Sigmoid colon (tissue), 4 donors: ENCODE data around the gene GDF7.

ENCODE experiments used
- CTCF ChIP-seq, 4 experiments: fragments of 450-650 bp in 3 of 4; fragments of 200-600 bp in 1 of 4; IDR thresholded peaks; one replicate each; pipeline ENCODE4 v1.5.1; 2016 to 2019; ENCODE audit warnings: antibody characterized with exemption in 4 of 4, mild to moderate bottlenecking in 3 of 4, moderate library complexity in 2 of 4
- EP300 ChIP-seq, 4 donors: sonication (generic); formaldehyde crosslinking; IDR thresholded peaks; one replicate each; pipeline ENCODE4 v1.6.1; 2017; ENCODE audit warnings: antibody characterized with exemption in 4 of 4
- POLR2A ChIP-seq, 2 donors: fragments of 450-650 bp; IDR thresholded peaks; one replicate each; pipeline ENCODE4 v1.6.1; 2016; ENCODE audit warnings: antibody characterized with exemption in 2 of 2, mild to moderate bottlenecking in 2 of 2, moderate library complexity in 2 of 2
- POLR2AphosphoS5 ChIP-seq, 4 donors: sonication (generic); formaldehyde crosslinking; IDR thresholded peaks; one replicate each; pipeline ENCODE4 v1.6.1; 2017; ENCODE audit warnings: antibody characterized with exemption in 4 of 4

DNA sequence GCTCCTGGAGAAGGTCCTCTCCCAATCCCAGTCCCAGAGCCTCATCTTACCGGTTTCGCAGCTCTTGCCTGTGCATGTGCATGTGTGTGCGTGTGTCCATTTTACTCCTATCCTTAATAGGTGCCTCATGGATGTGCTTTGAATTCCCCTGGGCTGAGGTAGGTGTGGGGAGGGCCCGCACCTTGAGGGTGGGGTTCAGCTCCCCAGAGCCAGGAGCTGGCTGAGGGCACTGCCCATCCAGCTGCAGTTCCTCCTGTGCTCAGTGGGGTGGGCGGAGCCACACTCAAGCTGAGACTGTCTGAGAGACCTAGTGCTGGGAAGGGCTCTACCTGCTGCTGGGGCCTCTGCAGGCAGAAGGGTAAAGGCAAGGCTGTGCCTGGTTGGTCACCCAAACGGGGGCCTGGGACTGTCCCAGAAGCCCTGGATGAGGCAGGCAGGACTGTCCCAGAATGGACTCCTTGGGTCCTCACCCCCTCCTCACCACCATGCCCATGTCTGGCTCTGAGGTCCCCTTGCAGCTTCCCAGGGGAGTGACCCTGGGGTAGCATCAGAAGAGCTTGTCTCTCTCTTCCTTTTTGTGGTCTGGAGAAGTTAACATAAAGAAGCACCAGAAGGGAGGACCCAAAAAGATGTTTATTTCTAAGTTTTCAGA, 8.9 kb downstream of the GDF7 start:
- TF ChIP-seq CTCF (IDR thresholded peaks at IDR 0.05) (no peak), POLR2A (IDR thresholded peaks at IDR 0.05) (no peak), POLR2AphosphoS5 (IDR thresholded peaks at IDR 0.05) (no peak), EP300 (IDR thresholded peaks at IDR 0.05) (no peak)
